Effector memory CD4-positive, alpha-beta T cell (primary cell): ENCODE results near the gene LGALS9C.
"Not testable (repeated sequence)": the region's sequence is repeated elsewhere in the genome, so short reads cannot be mapped to it uniquely, and the experiment has no call there.

ENCODE experiments used
- DNase-seq, 3 donors: peaks; one replicate each; pipeline ENCODE4 v3.0.0-alpha.2; 2020
- H3K27ac ChIP-seq: 2 replicates; pipeline ENCODE4 v1.7.0; 2013; ENCODE audit warnings: mild to moderate bottlenecking, low read length, moderate library complexity; ENCODE audit not compliant: insufficient read depth, poor library complexity, severe bottlenecking
- H3K27me3 ChIP-seq: replicated peaks from 2 replicates; pipeline ENCODE4 v1.7.0; 2013; ENCODE audit warnings: mild to moderate bottlenecking, low read length; ENCODE audit not compliant: insufficient read depth, control insufficient read depth, poor library complexity, severe bottlenecking
- H3K36me3 ChIP-seq: 2 replicates; pipeline ENCODE4 v1.7.0; 2013; ENCODE audit warnings: mild to moderate bottlenecking, low read length, moderate library complexity; ENCODE audit not compliant: control insufficient read depth, insufficient read depth
- H3K4me1 ChIP-seq: 2 replicates; pipeline ENCODE4 v1.7.0; 2013; ENCODE audit warnings: low read length, mild to moderate bottlenecking; ENCODE audit not compliant: control insufficient read depth, insufficient read depth, poor library complexity, severe bottlenecking
- H3K4me3 ChIP-seq: 2 replicates; pipeline ENCODE4 v1.7.0; 2013; ENCODE audit warnings: low read length, low read depth, mild to moderate bottlenecking; ENCODE audit not compliant: insufficient read depth, poor library complexity, severe bottlenecking
- H3K9me3 ChIP-seq: 2 replicates; pipeline ENCODE4 v1.7.0; 2013; ENCODE audit warnings: mild to moderate bottlenecking, low read length, moderate library complexity; ENCODE audit not compliant: control insufficient read depth

The LGALS9C gene

GRCh38 chr17:18478362-18478761 lies 1.8 kb downstream of the LGALS9C start:
- H3K4me3 ChIP-seq, H3K27me3 ChIP-seq, DNase-seq, H3K9me3 ChIP-seq, H3K36me3 ChIP-seq, H3K27ac ChIP-seq, H3K4me1 ChIP-seq: not testable (repeated sequence)

- not testable (repeated sequence) for H3K27ac ChIP-seq, H3K9me3 ChIP-seq, H3K27me3 ChIP-seq, DNase-seq, H3K4me1 ChIP-seq, H3K4me3 ChIP-seq, H3K36me3 ChIP-seq
These were observed 2.5 kb downstream of the LGALS9C start for GRCh38 chr17:18478977-18479595.

- not testable (repeated sequence) for H3K27ac ChIP-seq, H3K4me3 ChIP-seq, H3K27me3 ChIP-seq, H3K4me1 ChIP-seq, H3K9me3 ChIP-seq, DNase-seq, H3K36me3 ChIP-seq
These were observed 5.2 kb downstream of the LGALS9C start for GRCh38 chr17:18481775-18482174.

- not testable (repeated sequence) for H3K4me3 ChIP-seq, H3K27me3 ChIP-seq, H3K36me3 ChIP-seq, H3K4me1 ChIP-seq, H3K9me3 ChIP-seq, H3K27ac ChIP-seq, DNase-seq
These were observed 9.4 kb downstream of the LGALS9C start for GRCh38 chr17:18485936-18486464.

- H3K4me3 ChIP-seq, H3K4me1 ChIP-seq, H3K27ac ChIP-seq, H3K36me3 ChIP-seq, H3K9me3 ChIP-seq, DNase-seq, H3K27me3 ChIP-seq: not testable (repeated sequence)
These were observed 11.0 kb downstream of the LGALS9C start for GRCh38 chr17:18487633-18488032.

GRCh38 chr17:18488622-18489021 lies 12.0 kb downstream of the LGALS9C start:
- H3K27ac ChIP-seq, H3K4me1 ChIP-seq, H3K36me3 ChIP-seq, H3K9me3 ChIP-seq, H3K4me3 ChIP-seq, DNase-seq, H3K27me3 ChIP-seq: not testable (repeated sequence)

GRCh38 chr17:18490016-18490415 lies 13.4 kb downstream of the LGALS9C start:
- not testable (repeated sequence) for H3K27me3 ChIP-seq, H3K9me3 ChIP-seq, H3K27ac ChIP-seq, DNase-seq, H3K4me3 ChIP-seq, H3K4me1 ChIP-seq, H3K36me3 ChIP-seq

GRCh38 chr17:18492712-18493480 lies 16.3 kb downstream of the LGALS9C start:
- H3K36me3 ChIP-seq, H3K4me1 ChIP-seq, H3K27me3 ChIP-seq, H3K4me3 ChIP-seq, DNase-seq, H3K27ac ChIP-seq, H3K9me3 ChIP-seq: not testable (repeated sequence)

GRCh38 chr17:18494250-18494768 lies 17.7 kb downstream of the LGALS9C start:
- DNase-seq, H3K27me3 ChIP-seq, H3K27ac ChIP-seq, H3K36me3 ChIP-seq, H3K4me3 ChIP-seq, H3K4me1 ChIP-seq, H3K9me3 ChIP-seq: not testable (repeated sequence)

- not testable (repeated sequence) for H3K27ac ChIP-seq, H3K4me1 ChIP-seq
These were observed 20.5 kb downstream of the LGALS9C start for GRCh38 chr17:18497044-18497443.

More at GRCh38 chr17:18497044-18497443, 20.5 kb downstream of the LGALS9C start:
- H3K27me3 ChIP-seq, H3K4me3 ChIP-seq, H3K9me3 ChIP-seq, H3K36me3 ChIP-seq, DNase-seq: not testable (repeated sequence)
